ENCODE data around the gene PLEKHA3. TPM values are rescaled to one million over a fixed set of nuclear protein-coding genes. Genes with fewer than 3 reads are reported as not detected.

PLEKHA3 gene
- total and polyA plus RNA-seq, 9 of the 15 experiments (the other 6 are each of a cell fraction or from before 2014, with no cell fraction given), result 2.3 to 23.4 (median 10.5) TPM

DNA sequence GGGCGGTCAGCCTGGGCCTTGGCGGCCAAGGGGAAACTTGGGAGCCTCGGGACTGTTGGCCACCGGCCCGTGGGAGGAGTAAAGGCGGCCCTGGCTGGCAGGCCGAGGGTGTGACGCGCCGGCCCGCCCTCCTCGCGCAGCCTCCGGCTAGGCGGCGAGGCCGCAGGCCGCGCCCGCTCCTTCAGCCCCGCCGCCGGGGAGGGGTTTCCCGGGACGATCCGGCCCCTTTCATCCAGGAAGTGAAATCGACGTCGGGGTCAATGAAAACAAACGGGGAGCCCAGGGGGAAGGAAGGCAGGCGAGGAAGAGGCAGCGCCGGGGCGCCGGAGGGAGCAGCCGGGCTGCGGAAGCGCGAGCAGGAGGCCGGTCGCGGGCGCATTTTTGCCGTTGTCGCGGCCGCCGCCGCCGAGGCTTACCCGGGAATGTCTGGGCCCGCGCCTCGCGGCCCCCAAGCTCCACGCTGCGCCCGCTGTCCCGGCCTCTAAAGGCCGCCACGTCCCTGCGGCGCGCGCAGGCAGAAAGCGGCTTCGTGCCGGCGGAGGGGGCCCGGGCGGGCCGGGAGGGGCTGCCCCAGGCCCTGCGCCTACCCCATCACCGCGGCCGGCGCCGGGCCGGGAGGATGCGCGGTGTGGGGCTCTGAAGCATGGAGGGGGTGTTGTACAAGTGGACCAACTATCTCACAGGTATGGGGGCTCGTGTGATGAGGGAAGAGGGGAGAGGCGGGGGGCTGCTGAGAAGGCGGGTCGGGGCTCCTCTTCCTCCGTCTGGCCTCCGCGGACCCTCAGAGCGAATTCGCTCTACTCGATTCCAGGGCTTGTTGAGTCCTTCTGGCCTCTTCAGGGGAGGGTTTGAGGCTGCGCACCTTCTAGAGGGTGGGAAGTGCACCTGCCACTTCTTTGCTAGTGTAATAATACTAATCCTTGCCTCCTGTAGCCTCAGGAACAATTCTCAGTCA lies at the start of gene PLEKHA3 (continued):
- TF ChIP-seq, protein P1, sequence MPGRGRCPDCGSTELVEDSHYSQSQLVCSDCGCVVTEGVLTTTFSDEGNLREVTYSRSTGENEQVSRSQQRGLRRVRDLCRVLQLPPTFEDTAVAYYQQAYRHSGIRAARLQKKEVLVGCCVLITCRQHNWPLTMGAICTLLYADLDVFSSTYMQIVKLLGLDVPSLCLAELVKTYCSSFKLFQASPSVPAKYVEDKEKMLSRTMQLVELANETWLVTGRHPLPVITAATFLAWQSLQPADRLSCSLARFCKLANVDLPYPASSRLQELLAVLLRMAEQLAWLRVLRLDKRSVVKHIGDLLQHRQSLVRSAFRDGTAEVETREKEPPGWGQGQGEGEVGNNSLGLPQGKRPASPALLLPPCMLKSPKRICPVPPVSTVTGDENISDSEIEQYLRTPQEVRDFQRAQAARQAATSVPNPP (IDR thresholded peaks at IDR 0.05; ENCODE audit: borderline replicate concordance, insufficient read depth, insufficient read length), result no peak
- TF ChIP-seq KLF10 (CRISPR knock-in tag; IDR thresholded peaks at IDR 0.05), result no peak
- 0 out of 2 replicates have a peak, but pooled peaks have one; percentile 49 for TF ChIP-seq CHCHD3 (CRISPR knock-in tag; IDR thresholded peaks at IDR 0.05)
- peak in 1 of 2 experiments; percentile 21; a peak in 1 of 3 replicates for TF ChIP-seq CBX3 (IDR thresholded peaks at IDR 0.05; ENCODE audit: borderline replicate concordance in 1 of 2, low read length in 2 of 2)
- TF ChIP-seq TEAD4 (IDR thresholded peaks at IDR 0.05; ENCODE audit: low read length), result no peak
- no peak for TF ChIP-seq TEAD4 (CRISPR knock-in tag; IDR thresholded peaks at IDR 0.05; ENCODE audit: borderline replicate concordance)
- no peak for TF ChIP-seq ZNF133 (CRISPR knock-in tag; IDR thresholded peaks at IDR 0.05)
- TF ChIP-seq ETV1 (tag; conservative IDR thresholded peaks at IDR 0.05; ENCODE audit: low read depth), result 0 out of 2 replicates have a peak, but pooled peaks have one; percentile 13
- TF ChIP-seq, protein P2, sequence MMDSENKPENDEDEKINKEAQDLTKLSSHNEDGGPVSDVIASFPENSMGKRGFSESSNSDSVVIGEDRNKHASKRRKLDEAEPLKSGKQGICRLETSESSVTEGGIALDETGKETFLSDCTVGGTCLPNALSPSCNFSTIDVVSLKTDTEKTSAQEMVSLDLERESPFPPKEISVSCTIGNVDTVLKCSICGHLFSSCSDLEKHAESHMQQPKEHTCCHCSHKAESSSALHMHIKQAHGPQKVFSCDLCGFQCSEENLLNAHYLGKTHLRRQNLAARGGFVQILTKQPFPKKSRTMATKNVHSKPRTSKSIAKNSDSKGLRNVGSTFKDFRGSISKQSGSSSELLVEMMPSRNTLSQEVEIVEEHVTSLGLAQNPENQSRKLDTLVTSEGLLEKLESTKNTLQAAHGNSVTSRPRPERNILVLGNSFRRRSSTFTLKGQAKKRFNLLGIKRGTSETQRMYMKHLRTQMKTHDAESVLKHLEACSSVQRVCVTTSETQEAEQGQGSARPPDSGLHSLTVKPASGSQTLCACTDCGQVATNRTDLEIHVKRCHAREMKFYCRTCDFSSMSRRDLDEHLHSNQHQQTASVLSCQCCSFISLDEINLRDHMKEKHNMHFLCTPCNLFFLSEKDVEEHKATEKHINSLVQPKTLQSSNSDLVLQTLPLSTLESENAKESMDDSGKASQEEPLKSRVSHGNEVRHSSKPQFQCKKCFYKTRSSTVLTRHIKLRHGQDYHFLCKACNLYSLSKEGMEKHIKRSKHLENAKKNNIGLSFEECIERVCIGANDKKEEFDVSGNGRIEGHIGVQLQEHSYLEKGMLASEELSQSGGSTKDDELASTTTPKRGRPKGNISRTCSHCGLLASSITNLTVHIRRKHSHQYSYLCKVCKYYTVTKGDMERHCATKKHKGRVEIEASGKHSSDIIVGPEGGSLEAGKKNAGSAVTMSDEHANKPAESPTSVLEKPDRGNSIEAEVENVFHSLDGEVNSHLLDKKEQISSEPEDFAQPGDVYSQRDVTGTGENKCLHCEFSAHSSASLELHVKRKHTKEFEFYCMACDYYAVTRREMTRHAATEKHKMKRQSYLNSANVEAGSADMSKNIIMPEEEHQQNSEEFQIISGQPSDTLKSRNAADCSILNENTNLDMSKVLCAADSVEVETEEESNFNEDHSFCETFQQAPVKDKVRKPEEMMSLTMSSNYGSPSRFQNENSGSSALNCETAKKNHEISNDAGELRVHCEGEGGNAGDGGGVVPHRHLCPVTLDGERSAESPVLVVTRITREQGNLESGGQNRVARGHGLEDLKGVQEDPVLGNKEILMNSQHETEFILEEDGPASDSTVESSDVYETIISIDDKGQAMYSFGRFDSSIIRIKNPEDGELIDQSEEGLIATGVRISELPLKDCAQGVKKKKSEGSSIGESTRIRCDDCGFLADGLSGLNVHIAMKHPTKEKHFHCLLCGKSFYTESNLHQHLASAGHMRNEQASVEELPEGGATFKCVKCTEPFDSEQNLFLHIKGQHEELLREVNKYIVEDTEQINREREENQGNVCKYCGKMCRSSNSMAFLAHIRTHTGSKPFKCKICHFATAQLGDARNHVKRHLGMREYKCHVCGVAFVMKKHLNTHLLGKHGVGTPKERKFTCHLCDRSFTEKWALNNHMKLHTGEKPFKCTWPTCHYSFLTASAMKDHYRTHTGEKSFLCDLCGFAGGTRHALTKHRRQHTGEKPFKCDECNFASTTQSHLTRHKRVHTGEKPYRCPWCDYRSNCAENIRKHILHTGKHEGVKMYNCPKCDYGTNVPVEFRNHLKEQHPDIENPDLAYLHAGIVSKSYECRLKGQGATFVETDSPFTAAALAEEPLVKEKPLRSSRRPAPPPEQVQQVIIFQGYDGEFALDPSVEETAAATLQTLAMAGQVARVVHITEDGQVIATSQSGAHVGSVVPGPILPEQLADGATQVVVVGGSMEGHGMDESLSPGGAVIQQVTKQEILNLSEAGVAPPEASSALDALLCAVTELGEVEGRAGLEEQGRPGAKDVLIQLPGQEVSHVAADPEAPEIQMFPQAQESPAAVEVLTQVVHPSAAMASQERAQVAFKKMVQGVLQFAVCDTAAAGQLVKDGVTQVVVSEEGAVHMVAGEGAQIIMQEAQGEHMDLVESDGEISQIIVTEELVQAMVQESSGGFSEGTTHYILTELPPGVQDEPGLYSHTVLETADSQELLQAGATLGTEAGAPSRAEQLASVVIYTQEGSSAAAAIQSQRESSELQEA (IDR thresholded peaks at IDR 0.05; ENCODE audit: low read depth), result no peak
- TF ChIP-seq, protein P3, sequence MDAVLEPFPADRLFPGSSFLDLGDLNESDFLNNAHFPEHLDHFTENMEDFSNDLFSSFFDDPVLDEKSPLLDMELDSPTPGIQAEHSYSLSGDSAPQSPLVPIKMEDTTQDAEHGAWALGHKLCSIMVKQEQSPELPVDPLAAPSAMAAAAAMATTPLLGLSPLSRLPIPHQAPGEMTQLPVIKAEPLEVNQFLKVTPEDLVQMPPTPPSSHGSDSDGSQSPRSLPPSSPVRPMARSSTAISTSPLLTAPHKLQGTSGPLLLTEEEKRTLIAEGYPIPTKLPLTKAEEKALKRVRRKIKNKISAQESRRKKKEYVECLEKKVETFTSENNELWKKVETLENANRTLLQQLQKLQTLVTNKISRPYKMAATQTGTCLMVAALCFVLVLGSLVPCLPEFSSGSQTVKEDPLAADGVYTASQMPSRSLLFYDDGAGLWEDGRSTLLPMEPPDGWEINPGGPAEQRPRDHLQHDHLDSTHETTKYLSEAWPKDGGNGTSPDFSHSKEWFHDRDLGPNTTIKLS (IDR thresholded peaks at IDR 0.05; ENCODE audit: borderline replicate concordance, low read depth), result peak; percentile 85
- TF ChIP-seq CXXC5 (CRISPR knock-in tag; IDR thresholded peaks at IDR 0.05), result peak; percentile 97
- TF ChIP-seq ZNF354B (CRISPR knock-in tag; IDR thresholded peaks at IDR 0.05), result no peak
- TF ChIP-seq BRD4 (IDR thresholded peaks at IDR 0.05), result peak; percentile 58; the same call in 1 of the 2 replicates
- TF ChIP-seq ZNF444 (CRISPR knock-in tag; IDR thresholded peaks at IDR 0.05), result no peak
- TF ChIP-seq TEAD1 (CRISPR knock-in tag; IDR thresholded peaks at IDR 0.05), result peak in 1 of 2 experiments; percentile 45; a peak in 1 of 4 replicates
- peak; percentile 89; the same call in 1 of the 2 replicates for TF ChIP-seq PHF8 (IDR thresholded peaks at IDR 0.05; ENCODE audit: borderline replicate concordance, low read length)
